Smooth muscle cell (in vitro differentiated cells): Measurements from ENCODE around the gene HLX. TPM values are rescaled to one million over a fixed set of nuclear protein-coding genes. Genes with fewer than 3 reads are reported as not detected.

Experiments
- DNase-seq: peaks from one replicate; lab custom pipeline; 2025; ENCODE audit not compliant: unreplicated experiment; lab: John Stamatoyannopoulos, UW
- H2AFZ ChIP-seq: fragments of 200-600 bp; sonication (generic); 2 replicates; pipeline ENCODE4 v1.6.0; 2016; ENCODE audit warnings: antibody characterized with exemption, low read depth, mild to moderate bottlenecking
- H3F3A ChIP-seq: fragments of 200-600 bp; sonication (generic); 2 replicates; pipeline ENCODE4 v1.6.0; 2017; ENCODE audit warnings: antibody characterized with exemption, low read depth
- H3K27ac ChIP-seq: fragments of 200-600 bp; sonication (generic); 2 replicates; pipeline ENCODE4 v1.5.1; 2016; ENCODE audit warnings: low read depth, mild to moderate bottlenecking
- H3K27me3 ChIP-seq: fragments of 200-600 bp; sonication (generic); 2 replicates; pipeline ENCODE4 v1.6.1; 2016; ENCODE audit warnings: low read depth, mild to moderate bottlenecking
- H3K36me3 ChIP-seq: fragments of 200-600 bp; sonication (generic); 2 replicates; pipeline ENCODE4 v1.5.1; 2016; ENCODE audit warnings: low read depth
- H3K4me1 ChIP-seq: fragments of 200-600 bp; sonication (generic); 2 replicates; pipeline ENCODE4 v1.5.1; 2016; ENCODE audit warnings: low read depth
- H3K4me2 ChIP-seq: fragments of 200-600 bp; sonication (generic); 2 replicates; pipeline ENCODE4 v1.6.0; 2016; ENCODE audit warnings: mild to moderate bottlenecking
- H3K4me3 ChIP-seq: fragments of 200-600 bp; sonication (generic); 2 replicates; pipeline ENCODE4 v1.5.1; 2016; ENCODE audit warnings: mild to moderate bottlenecking
- H3K79me2 ChIP-seq: fragments of 200-600 bp; sonication (generic); 2 replicates; pipeline ENCODE4 v1.6.0; 2016; ENCODE audit warnings: low read depth, mild to moderate bottlenecking
- H3K9ac ChIP-seq: fragments of 200-600 bp; sonication (generic); 2 replicates; pipeline ENCODE4 v1.6.0; 2016; ENCODE audit warnings: low read depth
- H3K9me3 ChIP-seq: fragments of 200-600 bp; sonication (generic); replicated peaks from 2 replicates; pipeline ENCODE4 v1.5.1; 2016; ENCODE audit warnings: low read depth
- H4K20me1 ChIP-seq: fragments of 200-600 bp; sonication (generic); 2 replicates; pipeline ENCODE4 v1.6.0; 2016; ENCODE audit warnings: low read depth
- CTCF ChIP-seq: fragments of 200-600 bp; sonication (generic); IDR thresholded peaks from 2 replicates; pipeline ENCODE4 v1.5.1; 2017; ENCODE audit warnings: borderline replicate concordance, mild to moderate bottlenecking, antibody characterized with exemption; ENCODE audit not compliant: insufficient read depth, poor library complexity, severe bottlenecking
- WGBS: methylation state at CpG from one replicate; pipeline ENCODE4 v1.1.7; 2016; ENCODE audit warnings: low lambda C conversion rate; 5-methylcytosine and 5-hydroxymethylcytosine counted together
- polyA plus RNA-seq: library from polyadenylated mRNA; unstranded; fragments of >200 nt; fragmentation: Nextera tagmentation; extraction: Ambion mirVana; gene quantifications from 2 replicates; pipeline ENCODE4 v1.2.1, GENCODE V29; 2016
- total RNA-seq: library from RNA; depleted of rRNA; stranded (reverse); fragments of >200 nt; gene quantifications from 2 replicates; pipeline ENCODE4 v1.2.3, GENCODE V29; 2014

Gene HLX
- total and polyA plus RNA-seq, 2 experiments from 2014 or later, result 2.5 to 3.2 TPM

- TF ChIP-seq CTCF, result no peak
- H3K4me1 ChIP-seq, result no peaks in the 10 kb centered on the region
- H3F3A ChIP-seq, result no peaks in the 10 kb centered on the region
- no peak overlapping the region for H3K4me3 ChIP-seq
- no peak overlapping the region for H3K9ac ChIP-seq
- no peak overlapping the region for H3K27ac ChIP-seq
- no peaks in the 10 kb centered on the region for H3K79me2 ChIP-seq
- H2AFZ ChIP-seq, result no peak overlapping the region
- DNase-seq, result no peak
- H3K36me3 ChIP-seq, result no peaks in the 10 kb centered on the region
- H3K27me3 ChIP-seq, result peaks cover 69% of the 10 kb centered on the region
- H4K20me1 ChIP-seq, result no peaks in the 10 kb centered on the region
- no peaks in the 10 kb centered on the region for H3K9me3 ChIP-seq
- H3K4me2 ChIP-seq, result no peak overlapping the region
- 36% methylated on average over 1 of the region's 1 CpG for WGBS
Observed at GRCh38 chr1:220918285-220918951, 39.2 kb downstream of the HLX start.

- H3K9me3 ChIP-seq, result no peaks in the 10 kb centered on the region
- no peak overlapping the region for H2AFZ ChIP-seq
- H3K4me1 ChIP-seq, result no peaks in the 10 kb centered on the region
- no peaks in the 10 kb centered on the region for H3F3A ChIP-seq
- no peaks in the 10 kb centered on the region for H3K36me3 ChIP-seq
- peaks cover 52% of the 10 kb centered on the region for H3K27me3 ChIP-seq
- no peak overlapping the region for H3K27ac ChIP-seq
- no peak overlapping the region for H3K4me3 ChIP-seq
- no peak overlapping the region for H3K9ac ChIP-seq
- 92% methylated on average over 2 of the region's 2 CpGs for WGBS
- no peaks in the 10 kb centered on the region for H4K20me1 ChIP-seq
- no peak overlapping the region for H3K4me2 ChIP-seq
- no peak for TF ChIP-seq CTCF
- H3K79me2 ChIP-seq, result no peaks in the 10 kb centered on the region
- DNase-seq, result no peak
Observed at GRCh38 chr1:220920967-220921366, 41.7 kb downstream of the HLX start.

- no peak for DNase-seq
- Histone ChIP-seq H3K27me3 (peaks cover 47% of the 10 kb centered on the region), H4K20me1 (no peaks in the 10 kb centered on the region), H2AFZ (no peak overlapping the region), H3K27ac (no peak overlapping the region), H3K4me3 (no peak overlapping the region), H3K36me3 (no peaks in the 10 kb centered on the region), H3K9ac (no peak overlapping the region), H3K4me1 (no peaks in the 10 kb centered on the region), H3K9me3 (no peaks in the 10 kb centered on the region), H3F3A (no peaks in the 10 kb centered on the region), H3K4me2 (no peak overlapping the region), H3K79me2 (no peaks in the 10 kb centered on the region)
- TF ChIP-seq CTCF, result no peak
- 49% methylated on average over 2 of the region's 2 CpGs for WGBS
Observed at GRCh38 chr1:220921498-220921897, 42.3 kb downstream of the HLX start.
